Stimulated activated CD8-positive, alpha-beta memory T cell treated with anti-CD3 and anti-CD28 coated beads, Interleukin-4, amount 100 ng/mL, for 24 hours (primary cell): ENCODE measurements around the gene VEZF1.

Source experiments
- DNase-seq: peaks from one replicate; pipeline ENCODE4 v3.0.0-alpha.2; 2020; ENCODE audit warnings: low read depth

VEZF1 gene, protein sequence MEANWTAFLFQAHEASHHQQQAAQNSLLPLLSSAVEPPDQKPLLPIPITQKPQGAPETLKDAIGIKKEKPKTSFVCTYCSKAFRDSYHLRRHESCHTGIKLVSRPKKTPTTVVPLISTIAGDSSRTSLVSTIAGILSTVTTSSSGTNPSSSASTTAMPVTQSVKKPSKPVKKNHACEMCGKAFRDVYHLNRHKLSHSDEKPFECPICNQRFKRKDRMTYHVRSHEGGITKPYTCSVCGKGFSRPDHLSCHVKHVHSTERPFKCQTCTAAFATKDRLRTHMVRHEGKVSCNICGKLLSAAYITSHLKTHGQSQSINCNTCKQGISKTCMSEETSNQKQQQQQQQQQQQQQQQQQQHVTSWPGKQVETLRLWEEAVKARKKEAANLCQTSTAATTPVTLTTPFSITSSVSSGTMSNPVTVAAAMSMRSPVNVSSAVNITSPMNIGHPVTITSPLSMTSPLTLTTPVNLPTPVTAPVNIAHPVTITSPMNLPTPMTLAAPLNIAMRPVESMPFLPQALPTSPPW

DNA sequence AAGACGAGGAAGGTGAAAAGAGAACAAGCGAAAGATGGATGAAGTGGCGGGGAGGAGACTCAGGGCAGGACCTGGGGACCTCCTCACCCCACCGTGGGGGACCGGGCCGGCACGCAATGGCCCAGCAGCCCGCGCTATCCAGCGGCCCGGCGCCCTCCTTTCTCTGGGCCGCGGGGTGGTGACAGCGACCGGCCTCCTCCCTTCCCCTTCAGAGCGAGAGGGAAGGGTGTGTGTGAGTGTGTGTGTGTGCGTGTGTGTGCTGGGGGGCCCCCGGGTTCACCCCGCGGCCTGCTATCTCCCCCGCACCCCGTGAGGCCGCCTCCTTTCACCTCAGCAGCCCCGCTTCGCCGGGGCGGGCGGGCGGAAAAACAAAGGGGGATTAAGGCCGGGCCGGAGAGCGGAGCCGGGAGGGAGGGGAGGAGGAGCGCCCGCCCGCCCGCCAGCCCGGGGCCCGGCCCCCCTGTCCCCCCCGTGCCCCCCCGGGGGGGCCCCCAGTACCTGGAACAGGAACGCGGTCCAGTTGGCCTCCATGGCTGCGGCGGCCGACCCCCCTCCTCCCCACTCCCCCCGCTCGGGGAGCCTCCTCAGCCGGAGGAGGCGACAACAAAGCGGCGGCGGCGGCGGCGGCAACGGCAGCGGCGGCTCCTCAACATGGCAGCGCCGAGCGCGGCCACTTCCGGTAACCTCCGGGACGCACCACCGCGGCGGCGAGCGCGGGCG is at the start of gene VEZF1:
Gene VEZF1 (minus strand): TSS at position 674 of the 720 bp plus-strand sequence. CDS start 143 bp downstream, at position 531.
- peak; percentile 68 for DNase-seq

DNA sequence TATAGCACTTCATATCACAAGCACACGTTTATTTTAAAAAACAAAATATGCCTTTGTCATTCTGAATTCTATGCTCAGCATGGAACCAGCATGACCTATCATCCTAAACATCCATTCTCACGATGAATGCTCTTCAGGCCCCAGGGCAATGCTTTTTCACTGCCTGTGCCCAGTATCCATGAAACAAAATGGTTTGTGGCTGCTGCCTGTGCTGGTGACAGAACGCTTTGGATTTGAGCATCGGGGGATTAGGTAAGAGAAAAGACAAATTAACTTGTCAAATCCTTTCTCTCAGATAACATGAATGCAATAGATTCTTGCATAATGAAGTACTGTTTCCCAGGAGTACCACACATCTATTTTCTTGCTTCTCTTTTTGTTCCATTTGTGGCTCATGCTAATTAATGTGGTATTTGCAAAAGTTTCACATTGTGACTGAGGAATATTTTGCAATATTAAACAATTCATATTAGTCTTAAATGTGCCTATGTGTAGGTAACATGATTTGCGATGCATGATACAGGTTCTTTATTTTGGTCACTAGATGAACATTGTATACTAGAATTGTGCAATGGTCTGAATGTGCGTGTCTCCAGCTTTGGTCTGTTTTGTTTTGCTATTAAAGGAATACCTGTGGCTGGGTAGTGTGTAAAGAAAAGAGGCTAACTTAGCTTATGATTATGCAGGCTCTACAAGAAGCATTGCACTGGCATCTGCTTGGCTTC is 44.8 kb upstream of the VEZF1 start:
- DNase-seq, result no peak

DNA sequence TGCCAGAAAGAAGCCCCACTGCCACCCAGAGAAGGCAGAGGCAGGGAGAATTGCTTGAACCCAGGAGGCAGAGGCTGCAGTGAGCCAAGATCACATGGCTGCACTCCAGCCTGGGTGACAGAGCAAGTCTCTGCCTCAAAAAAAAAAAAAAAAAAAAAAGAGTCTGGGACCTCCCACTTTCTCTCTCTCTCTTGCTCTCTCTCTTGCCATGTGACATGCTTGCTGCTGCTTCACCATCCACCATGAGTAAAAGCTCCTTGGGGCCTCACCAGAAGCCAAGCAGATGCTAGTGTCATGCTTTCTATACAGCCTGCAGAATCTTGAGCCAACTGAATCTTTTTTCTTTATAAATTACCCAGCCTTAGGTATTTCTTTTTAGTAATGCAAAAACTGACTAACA is 40.5 kb upstream of the VEZF1 start:
- DNase-seq, result no peak

DNA sequence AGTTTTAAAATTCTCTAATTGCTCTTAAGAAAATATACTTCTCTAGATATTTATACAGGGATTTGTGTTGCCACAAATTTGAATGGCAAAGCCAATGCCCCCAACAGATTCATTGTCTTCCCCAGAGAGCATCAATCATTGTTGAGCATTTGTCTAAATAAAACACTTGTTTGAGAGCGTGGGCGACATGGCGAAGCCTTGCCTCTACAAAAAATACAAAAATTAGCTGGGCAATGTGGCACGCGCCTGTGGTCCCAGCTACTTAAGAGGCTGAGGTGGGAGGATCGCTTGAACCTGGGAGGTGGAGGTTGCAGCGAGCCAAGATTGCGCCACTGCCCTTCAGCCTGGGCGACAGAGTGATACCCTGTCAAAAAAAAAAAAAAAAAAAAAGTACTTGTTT is 32.3 kb upstream of the VEZF1 start:
- no peak for DNase-seq

DNA sequence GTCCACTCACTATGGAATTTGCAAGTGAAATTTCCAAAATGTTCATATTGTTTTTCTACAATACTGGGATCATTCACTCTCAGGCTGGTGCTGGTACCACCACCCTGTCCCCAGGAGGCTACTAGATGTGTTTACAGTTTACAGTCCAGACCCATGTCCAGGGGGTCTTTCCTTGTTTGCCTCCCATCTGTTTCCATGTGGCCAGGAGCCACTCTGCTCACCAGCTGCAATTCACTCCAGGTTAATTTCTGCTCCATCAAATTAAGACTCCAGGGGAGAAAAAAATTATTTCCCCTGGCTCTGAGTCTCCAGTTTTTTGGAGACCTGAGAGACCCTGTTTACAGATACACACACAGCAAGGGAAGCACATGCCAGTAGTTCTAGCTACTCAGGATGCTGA is 31.5 kb upstream of the VEZF1 start:
- DNase-seq, result no peak

- no peak for DNase-seq
Observed at GRCh38 chr17:58019039-58019438, 31.0 kb upstream of the VEZF1 start.

- DNase-seq, result no peak
Observed at GRCh38 chr17:58010067-58010799, 22.2 kb upstream of the VEZF1 start.

- DNase-seq, result no peak
Observed at GRCh38 chr17:58007781-58008706, 20.0 kb upstream of the VEZF1 start.

- peak; percentile 97 for DNase-seq
Observed at GRCh38 chr17:58006924-58007780, 19.1 kb upstream of the VEZF1 start, which contains the start of gene SRSF1. SRSF1 (minus strand) TSS chr17:58007246; CDS start chr17:58007137, 109 bp downstream.

DNA sequence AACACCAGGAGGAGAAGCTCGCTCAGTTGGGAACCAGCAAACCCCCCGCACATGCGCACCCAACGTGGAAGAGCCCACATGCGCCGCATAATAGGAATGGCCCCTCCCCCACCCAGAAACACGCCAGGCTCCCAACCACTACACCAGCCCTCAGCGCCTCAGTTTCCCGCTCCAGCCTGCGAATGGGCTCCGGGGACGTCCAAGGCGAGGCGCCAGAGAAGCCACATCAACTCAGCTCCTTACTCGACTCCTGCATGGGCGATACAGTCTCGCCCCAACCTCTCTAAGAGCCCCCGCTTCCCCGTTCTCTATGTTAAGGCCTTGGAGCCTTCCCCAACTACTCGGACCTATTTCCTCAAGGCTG is 18.5 kb upstream of the VEZF1 start:
- peak; percentile 56 for DNase-seq

GRCh38 chr17:58005728-58006559 is 17.9 kb upstream of the VEZF1 start:
- DNase-seq, result no peak

- no peak for DNase-seq
Observed at GRCh38 chr17:58005031-58005727, 17.1 kb upstream of the VEZF1 start.

DNA sequence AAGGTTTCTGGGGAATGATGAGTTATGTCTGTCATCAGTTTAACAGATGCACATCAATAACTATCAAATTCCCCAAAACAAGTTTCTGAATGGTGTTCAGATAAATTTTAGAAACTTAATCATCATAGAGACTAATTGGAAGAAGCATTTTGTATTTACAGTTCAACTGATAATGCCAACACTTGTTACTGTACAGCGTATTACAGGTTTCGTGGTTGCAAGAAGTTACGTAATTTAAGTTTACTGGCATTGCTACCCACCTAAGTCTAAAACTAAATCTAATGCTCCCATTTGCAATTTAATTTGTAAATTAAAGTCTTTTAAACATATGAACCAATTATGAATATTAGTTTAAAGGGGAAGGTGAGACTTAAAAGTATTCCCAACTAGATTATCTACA is 16.0 kb upstream of the VEZF1 start:
- no peak for DNase-seq

- DNase-seq, result no peak
Observed at GRCh38 chr17:58002973-58003372, 14.9 kb upstream of the VEZF1 start.

DNA sequence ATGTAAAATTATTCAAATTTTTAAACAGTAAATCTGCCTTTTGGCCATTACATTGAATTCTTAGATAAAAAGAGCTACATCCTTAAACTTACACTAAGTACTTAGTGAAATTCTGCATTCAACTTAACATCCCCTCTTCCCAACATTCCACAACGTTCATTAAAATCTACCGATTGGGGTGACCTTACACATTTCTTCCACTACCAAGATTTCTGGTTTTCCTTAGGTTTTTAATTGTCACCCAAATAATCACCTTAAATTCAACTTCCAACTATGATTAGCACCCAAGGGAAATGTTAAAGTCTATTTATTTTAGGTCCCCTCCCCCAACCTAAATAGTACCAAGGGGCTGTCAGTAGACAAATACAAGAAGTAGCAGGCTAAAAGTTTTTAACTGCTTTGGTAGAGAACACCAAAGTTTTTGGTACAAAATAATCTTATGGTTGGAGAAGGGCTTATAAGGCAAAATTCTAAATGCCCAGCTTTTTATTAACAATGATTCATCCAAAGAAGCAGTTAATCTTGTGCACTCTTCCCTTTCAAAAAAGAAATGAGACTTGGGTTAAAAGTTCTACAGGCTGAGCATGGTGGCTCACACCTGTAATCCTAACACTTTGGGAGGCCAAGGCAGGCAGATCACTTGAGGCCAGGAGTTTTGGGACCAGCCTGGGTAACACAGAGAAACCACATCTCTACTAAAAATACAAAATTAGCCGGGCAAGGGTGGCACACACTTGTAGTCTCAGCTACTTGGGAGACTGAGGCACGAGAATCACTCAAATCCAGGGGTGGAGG is 14.3 kb upstream of the VEZF1 start:
- no peak for DNase-seq

- no peak for DNase-seq
Observed at GRCh38 chr17:58001461-58002124, 13.5 kb upstream of the VEZF1 start.
